PC-3 (cell line): ENCODE data around the gene TARP.
A peak's percentile ranks its signal among the peaks of the same experiment; 100 is the strongest.

Experiments
- ATAC-seq: fragments of 200-7000 bp; cut with Tn5 transposase; 2 replicates; pipeline ENCODE4 v1.9.1; 2020; ENCODE audit warnings: mild to moderate bottlenecking, moderate library complexity
- BruUV-seq: library from RNA; stranded (reverse); fragments of 400-500 nt; replicated peaks from 2 replicates; lab custom pipeline; 2021; lab: Mats Ljungman, UMichigan
- CTCF ChIA-PET: fragments of 300-600 bp; sonication (Branson Sonifier 250); formaldehyde crosslinking; loops from one replicate; lab custom pipeline; 2022; ENCODE audit warnings: antibody characterized with exemption; lab: Charles Lee
- POLR2A ChIA-PET: fragments of 300-600 bp; sonication (Branson Sonifier 250); formaldehyde crosslinking; loops from one replicate; lab custom pipeline; 2022; ENCODE audit warnings: antibody characterized with exemption; ENCODE audit not compliant: unreplicated experiment; lab: Charles Lee
- DNase-seq: peaks from one replicate; pipeline ENCODE4 v3.0.0-alpha.2; 2015
- H2AFZ ChIP-seq: fragments of 300-600 bp; sonication (generic); 2 replicates; pipeline ENCODE4 v1.6.0; 2016; ENCODE audit warnings: antibody characterized with exemption, low read length
- H3F3A ChIP-seq: fragments of 300-600 bp; sonication (generic); one replicate; pipeline ENCODE4 v1.6.0; 2017; ENCODE audit warnings: antibody characterized with exemption, low read length, control low read depth, mild to moderate bottlenecking; ENCODE audit not compliant: unreplicated experiment
- H3K27ac ChIP-seq: fragments of 300-600 bp; sonication (generic); 2 replicates; pipeline ENCODE4 v1.5.1; 2016; ENCODE audit warnings: mild to moderate bottlenecking, low read length
- H3K27me3 ChIP-seq: fragments of 300-600 bp; sonication (generic); 2 replicates; pipeline ENCODE4 v1.6.1; 2016; ENCODE audit warnings: low read length, mixed read lengths
- H3K36me3 ChIP-seq: fragments of 300-600 bp; sonication (generic); 2 replicates; pipeline ENCODE4 v1.6.1; 2016; ENCODE audit warnings: low read depth, mixed run types, low read length, mixed read lengths
- H3K4me1 ChIP-seq: fragments of 300-600 bp; sonication (generic); 2 replicates; pipeline ENCODE4 v1.5.1; 2016; ENCODE audit warnings: low read length; ENCODE audit not compliant: insufficient read depth
- H3K4me2 ChIP-seq: fragments of 300-600 bp; sonication (generic); 2 replicates; pipeline ENCODE4 v1.6.0; 2016; ENCODE audit warnings: low read length
- H3K4me3 ChIP-seq: fragments of 300-600 bp; sonication (generic); 2 replicates; pipeline ENCODE4 v1.5.1; 2016; ENCODE audit warnings: mild to moderate bottlenecking, low read length, mixed read lengths
- H3K79me2 ChIP-seq: fragments of 300-600 bp; sonication (generic); 2 replicates; pipeline ENCODE4 v1.6.1; 2017; ENCODE audit warnings: low read length, mixed read lengths
- H3K9ac ChIP-seq: fragments of 300-600 bp; sonication (generic); 2 replicates; pipeline ENCODE4 v1.6.0; 2016; ENCODE audit warnings: mild to moderate bottlenecking, low read length
- H3K9me2 ChIP-seq: fragments of 300-600 bp; sonication (generic); replicated peaks from 2 replicates; pipeline ENCODE4 v1.6.1; 2016; ENCODE audit warnings: mixed run types, low read length, mixed read lengths
- H3K9me3 ChIP-seq: fragments of 300-600 bp; sonication (generic); 2 replicates; pipeline ENCODE4 v1.6.1; 2016; ENCODE audit warnings: low read length, mixed read lengths
- H4K20me1 ChIP-seq: fragments of 300-600 bp; sonication (generic); 2 replicates; pipeline ENCODE4 v1.6.1; 2016; ENCODE audit warnings: low read length, mixed read lengths
- EZH2 ChIP-seq: fragments of 300-600 bp; sonication (generic); IDR thresholded peaks from one replicate; pipeline ENCODE4 v1.6.1; 2017; ENCODE audit warnings: antibody characterized with exemption, mild to moderate bottlenecking, low read length; ENCODE audit not compliant: unreplicated experiment
- EZH2phosphoT487 ChIP-seq: fragments of 300-600 bp; sonication (generic); IDR thresholded peaks from 2 replicates; pipeline ENCODE4 v1.6.1; 2018; ENCODE audit warnings: mild to moderate bottlenecking, antibody characterized with exemption, low read length, borderline replicate concordance
- intact Hi-C: fragments of 100-400 bp; cut with micrococcal nuclease; formaldehyde crosslinking; loops from 2 replicates; pipeline ENCODE4 v1.9.0; 2023
- TF ChIP-seq, protein P1 (sequence below): fragments of 300-600 bp; sonication (generic); conservative IDR thresholded peaks from 2 replicates; pipeline ENCODE4 v1.5.1; 2017; ENCODE audit warnings: antibody characterized with exemption, low read depth, mild to moderate bottlenecking, low read length

The TARP gene

DNA sequence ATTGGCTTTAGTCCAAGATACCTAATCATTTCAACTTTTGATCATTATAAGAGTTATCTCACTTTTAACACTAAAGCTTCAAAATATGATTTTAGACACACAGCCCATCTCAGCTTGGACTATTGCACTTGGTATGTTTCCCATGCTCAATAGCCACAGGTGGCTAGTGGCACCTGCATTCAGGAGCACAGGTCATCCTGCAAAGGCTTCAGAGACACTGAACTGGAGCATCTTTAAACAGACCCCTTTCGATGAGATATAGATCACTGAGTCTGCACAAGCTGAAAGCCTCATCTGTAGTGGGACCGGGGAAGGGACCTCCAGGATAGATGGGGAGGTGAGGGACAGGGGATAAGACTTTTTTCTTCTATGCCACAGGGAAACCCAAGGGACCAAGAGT, 48.5 kb upstream of the TARP start:
- no TSS peak for BruUV-seq
- CTCF ChIA-PET = no interaction called here
- H3K4me1 ChIP-seq = peaks cover 12% of the 10 kb centered on the region
- H3K9ac ChIP-seq = no peak overlapping the region
- H3F3A ChIP-seq = no peaks in the 10 kb centered on the region
- H2AFZ ChIP-seq = no peak overlapping the region
- no peaks in the 10 kb centered on the region for H4K20me1 ChIP-seq
- DNase-seq (no peak), ATAC-seq (peak; percentile 40; the same call in 1 of the 2 replicates)
- POLR2A ChIA-PET = no interaction called here
- H3K4me2 ChIP-seq = peak overlapping the region; percentile 52; the same call in 1 of the 2 replicates
- peaks cover 13% of the 10 kb centered on the region for H3K27me3 ChIP-seq
- H3K36me3 ChIP-seq = no peaks in the 10 kb centered on the region
- H3K9me2 ChIP-seq = no peaks in the 10 kb centered on the region
- intact Hi-C loops = no loop called here
- H3K27ac ChIP-seq = no peak overlapping the region
- no peaks in the 10 kb centered on the region for H3K79me2 ChIP-seq
- no peak overlapping the region for H3K4me3 ChIP-seq
- no peaks in the 10 kb centered on the region for H3K9me3 ChIP-seq
- TF ChIP-seq EZH2phosphoT487 = no peak
- TF ChIP-seq, protein P1, sequence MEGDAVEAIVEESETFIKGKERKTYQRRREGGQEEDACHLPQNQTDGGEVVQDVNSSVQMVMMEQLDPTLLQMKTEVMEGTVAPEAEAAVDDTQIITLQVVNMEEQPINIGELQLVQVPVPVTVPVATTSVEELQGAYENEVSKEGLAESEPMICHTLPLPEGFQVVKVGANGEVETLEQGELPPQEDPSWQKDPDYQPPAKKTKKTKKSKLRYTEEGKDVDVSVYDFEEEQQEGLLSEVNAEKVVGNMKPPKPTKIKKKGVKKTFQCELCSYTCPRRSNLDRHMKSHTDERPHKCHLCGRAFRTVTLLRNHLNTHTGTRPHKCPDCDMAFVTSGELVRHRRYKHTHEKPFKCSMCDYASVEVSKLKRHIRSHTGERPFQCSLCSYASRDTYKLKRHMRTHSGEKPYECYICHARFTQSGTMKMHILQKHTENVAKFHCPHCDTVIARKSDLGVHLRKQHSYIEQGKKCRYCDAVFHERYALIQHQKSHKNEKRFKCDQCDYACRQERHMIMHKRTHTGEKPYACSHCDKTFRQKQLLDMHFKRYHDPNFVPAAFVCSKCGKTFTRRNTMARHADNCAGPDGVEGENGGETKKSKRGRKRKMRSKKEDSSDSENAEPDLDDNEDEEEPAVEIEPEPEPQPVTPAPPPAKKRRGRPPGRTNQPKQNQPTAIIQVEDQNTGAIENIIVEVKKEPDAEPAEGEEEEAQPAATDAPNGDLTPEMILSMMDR = no peak

DNA sequence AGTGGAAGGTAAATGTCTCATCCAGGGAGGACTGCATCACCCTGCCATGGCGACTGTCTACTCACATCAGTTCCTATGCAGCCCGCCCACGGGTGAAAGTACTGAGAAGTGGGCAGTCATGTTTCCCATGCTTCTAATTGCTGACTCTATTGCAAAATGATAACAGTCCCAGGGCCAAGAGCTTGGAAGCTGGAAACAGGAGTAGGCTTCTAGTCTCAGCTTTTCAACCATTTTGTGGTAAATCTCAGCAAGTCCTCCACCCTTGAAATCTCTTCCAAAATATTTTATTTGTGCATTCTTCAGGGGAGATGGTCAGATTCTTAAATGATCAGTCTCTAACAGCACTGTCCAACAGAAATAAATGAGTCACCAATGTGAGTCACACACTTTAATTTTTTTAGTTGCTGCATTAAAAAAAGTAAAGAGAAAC, 48.1 kb upstream of the TARP start:
- H3K4me1 ChIP-seq = peaks cover 12% of the 10 kb centered on the region
- POLR2A ChIA-PET = no interaction called here
- no peaks in the 10 kb centered on the region for H3K36me3 ChIP-seq
- H3K4me2 ChIP-seq = peak overlapping the region; percentile 52
- CTCF ChIA-PET = no interaction called here
- no peaks in the 10 kb centered on the region for H3K79me2 ChIP-seq
- DNase-seq (peak; percentile 69), ATAC-seq (peak; percentile 65)
- peaks cover 9% of the 10 kb centered on the region for H3K27me3 ChIP-seq
- intact Hi-C loops = no loop called here
- H2AFZ ChIP-seq = no peak overlapping the region
- H3K9me2 ChIP-seq = no peaks in the 10 kb centered on the region
- H3K9ac ChIP-seq = no peak overlapping the region
- H4K20me1 ChIP-seq = no peaks in the 10 kb centered on the region
- no peak overlapping the region for H3K27ac ChIP-seq
- no peaks in the 10 kb centered on the region for H3F3A ChIP-seq
- no peaks in the 10 kb centered on the region for H3K9me3 ChIP-seq
- H3K4me3 ChIP-seq = no peak overlapping the region
- no TSS peak for BruUV-seq
- TF ChIP-seq EZH2phosphoT487 (no peak), EZH2 (no peak)
- TF ChIP-seq, protein P1 = no peak

DNA sequence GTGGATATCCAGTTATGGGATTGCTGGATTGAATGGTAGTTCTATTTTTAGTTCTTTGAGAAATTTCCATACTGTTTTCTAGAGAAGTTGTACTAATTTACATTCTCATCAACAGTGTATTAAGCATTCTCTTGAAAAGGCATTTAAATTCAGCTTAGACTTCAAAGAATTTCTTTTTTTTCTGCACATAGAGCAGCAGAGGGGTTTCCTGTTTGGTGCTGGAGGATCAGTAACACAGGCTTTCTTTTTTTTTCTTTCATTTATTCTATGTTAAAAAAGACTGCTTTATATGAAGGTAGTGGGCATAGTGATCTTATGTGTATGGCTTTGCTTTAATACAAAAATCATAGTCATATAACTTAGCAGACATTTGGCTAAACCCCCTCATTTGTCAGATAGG, 47.6 kb upstream of the TARP start:
- no peaks in the 10 kb centered on the region for H3K9me2 ChIP-seq
- H3K27ac ChIP-seq = no peak overlapping the region
- no peak for TF ChIP-seq EZH2
- no peak for TF ChIP-seq EZH2phosphoT487
- TF ChIP-seq, protein P1 = no peak
- H3K4me2 ChIP-seq = peak overlapping the region; percentile 52; the same call in 1 of the 2 replicates
- intact Hi-C loops = no loop called here
- H3K36me3 ChIP-seq = no peaks in the 10 kb centered on the region
- H3K79me2 ChIP-seq = no peaks in the 10 kb centered on the region
- ChIA-PET POLR2A (no interaction called here), CTCF (no interaction called here)
- H3K27me3 ChIP-seq = peaks cover 9% of the 10 kb centered on the region
- no peaks in the 10 kb centered on the region for H3K9me3 ChIP-seq
- DNase-seq (no peak), ATAC-seq (no peak)
- BruUV-seq = no TSS peak
- H3K4me3 ChIP-seq = no peak overlapping the region
- H2AFZ ChIP-seq = no peak overlapping the region
- H3F3A ChIP-seq = no peaks in the 10 kb centered on the region
- H4K20me1 ChIP-seq = no peaks in the 10 kb centered on the region
- H3K9ac ChIP-seq = no peak overlapping the region
- H3K4me1 ChIP-seq = peaks cover 12% of the 10 kb centered on the region
